Mucosa of stomach (tissue), 1 donor: ENCODE results near the gene BTLA.
"Not testable (repeated sequence)": the region's sequence is repeated elsewhere in the genome, so short reads cannot be mapped to it uniquely, and the experiment has no call there.

Source experiments
- H3K27me3 ChIP-seq: one replicate; pipeline ENCODE4 v1.7.0; 2013; ENCODE audit warnings: mild to moderate bottlenecking, low read length; ENCODE audit not compliant: control insufficient read depth, insufficient read depth
- H3K36me3 ChIP-seq: one replicate; pipeline ENCODE4 v1.7.0; 2013; ENCODE audit warnings: low read length; ENCODE audit not compliant: control insufficient read depth, insufficient read depth
- H3K4me1 ChIP-seq: one replicate; pipeline ENCODE4 v1.7.0; 2013; ENCODE audit warnings: mild to moderate bottlenecking, low read length; ENCODE audit not compliant: control insufficient read depth, insufficient read depth
- H3K4me3 ChIP-seq: one replicate; pipeline ENCODE4 v1.7.0; 2013; ENCODE audit warnings: low read length
- H3K9ac ChIP-seq: one replicate; pipeline ENCODE4 v1.7.0; 2013; ENCODE audit warnings: mild to moderate bottlenecking, low read length, moderate library complexity
- H3K9me3 ChIP-seq: one replicate; pipeline ENCODE4 v1.7.0; 2013; ENCODE audit warnings: mild to moderate bottlenecking, low read length, moderate library complexity; ENCODE audit not compliant: control insufficient read depth
- donor health status: Pancreatic carcinoma.

The BTLA gene

GRCh38 chr3:112508261-112508660 lies 9.0 kb upstream of the BTLA start:
- H3K4me3 ChIP-seq: no peak overlapping the region
- no peaks in the 10 kb centered on the region for H3K27me3 ChIP-seq
- no peaks in the 10 kb centered on the region for H3K36me3 ChIP-seq
- no peaks in the 10 kb centered on the region for H3K4me1 ChIP-seq
- H3K9ac ChIP-seq: no peak overlapping the region
- H3K9me3 ChIP-seq: no peaks in the 10 kb centered on the region

- Histone ChIP-seq H3K9ac (no peak overlapping the region), H3K36me3 (no peaks in the 10 kb centered on the region), H3K27me3 (no peaks in the 10 kb centered on the region), H3K4me3 (no peak overlapping the region), H3K9me3 (no peaks in the 10 kb centered on the region), H3K4me1 (no peaks in the 10 kb centered on the region)
These were observed 6.6 kb upstream of the BTLA start for GRCh38 chr3:112505907-112506306.

- no peaks in the 10 kb centered on the region for H3K36me3 ChIP-seq
- no peaks in the 10 kb centered on the region for H3K9me3 ChIP-seq
- no peaks in the 10 kb centered on the region for H3K4me1 ChIP-seq
- no peak overlapping the region for H3K9ac ChIP-seq
- no peak overlapping the region for H3K4me3 ChIP-seq
- no peaks in the 10 kb centered on the region for H3K27me3 ChIP-seq
These were observed 4.9 kb upstream of the BTLA start for GRCh38 chr3:112504123-112504522.

GRCh38 chr3:112503304-112503972 lies 4.2 kb upstream of the BTLA start:
- Histone ChIP-seq H3K4me1 (no peaks in the 10 kb centered on the region), H3K4me3 (no peak overlapping the region), H3K9ac (no peak overlapping the region)

DNA sequence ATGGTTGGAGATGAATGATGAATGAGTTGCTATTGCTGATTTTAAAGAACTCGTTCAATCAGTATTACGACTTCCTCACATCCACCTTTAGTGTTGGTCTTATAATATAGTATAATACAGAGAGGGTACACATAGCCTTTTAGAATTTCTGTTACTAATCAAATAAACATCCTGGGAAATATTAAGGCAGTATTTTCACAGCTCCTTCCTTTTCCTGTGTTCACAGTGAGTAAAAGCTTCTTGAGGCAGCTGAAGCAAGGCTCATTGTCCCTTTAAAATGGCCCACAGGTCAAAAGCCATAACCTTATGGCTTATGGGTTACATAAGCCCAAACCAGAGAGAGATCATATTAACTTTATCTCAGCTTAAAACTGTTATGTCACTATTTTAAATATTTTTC lies 1.3 kb upstream of the BTLA start:
- Histone ChIP-seq H3K4me3 (no peak overlapping the region), H3K9me3 (no peaks in the 10 kb centered on the region), H3K36me3 (no peaks in the 10 kb centered on the region), H3K27me3 (no peaks in the 10 kb centered on the region), H3K4me1 (no peaks in the 10 kb centered on the region), H3K9ac (no peak overlapping the region)

More at GRCh38 chr3:112503304-112503972, 4.2 kb upstream of the BTLA start:
- H3K9me3 ChIP-seq: no peaks in the 10 kb centered on the region
- no peaks in the 10 kb centered on the region for H3K36me3 ChIP-seq
- no peaks in the 10 kb centered on the region for H3K27me3 ChIP-seq

GRCh38 chr3:112497897-112498548 lies 1.2 kb downstream of the BTLA start:
- H3K36me3 ChIP-seq: no peaks in the 10 kb centered on the region
- H3K4me3 ChIP-seq: no peak overlapping the region
- no peaks in the 10 kb centered on the region for H3K4me1 ChIP-seq
- no peaks in the 10 kb centered on the region for H3K9me3 ChIP-seq
- no peaks in the 10 kb centered on the region for H3K27me3 ChIP-seq
- H3K9ac ChIP-seq: no peak overlapping the region

DNA sequence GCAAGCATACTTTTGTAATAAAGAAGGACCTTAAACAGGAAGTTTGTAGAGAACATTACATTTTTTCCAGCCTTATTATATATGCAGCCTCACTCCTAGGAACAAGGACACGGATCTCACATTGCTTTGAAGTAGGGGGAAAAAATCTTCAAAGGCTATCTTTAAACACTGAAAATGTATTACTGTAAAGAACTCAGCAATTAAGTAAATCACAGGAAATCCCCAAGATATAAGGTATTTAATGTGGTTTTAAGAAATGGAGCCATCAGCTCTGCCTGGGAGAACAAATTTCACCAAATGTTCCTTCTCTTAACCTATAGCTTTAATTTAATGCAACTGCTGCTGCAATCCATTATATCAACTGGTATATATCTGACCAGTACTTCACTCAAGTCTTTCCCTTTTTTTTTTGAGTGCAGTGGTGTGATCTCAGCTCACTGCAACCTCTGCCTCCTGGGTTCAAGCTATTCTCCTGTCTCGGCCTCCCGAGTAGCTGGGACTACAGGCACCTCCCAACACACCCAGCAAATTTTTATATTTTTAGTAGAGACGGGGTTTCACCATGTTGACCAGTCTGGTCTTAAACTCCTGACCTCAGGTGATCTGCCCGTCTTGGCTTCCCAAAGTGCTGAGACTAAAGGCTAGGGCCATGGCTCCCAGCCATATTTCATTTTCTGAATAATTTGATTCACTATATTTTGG lies 2.8 kb downstream of the BTLA start:
- H3K9ac ChIP-seq: no peak overlapping the region
- H3K4me1 ChIP-seq: no peaks in the 10 kb centered on the region
- H3K4me3 ChIP-seq: no peak overlapping the region
- H3K27me3 ChIP-seq: no peaks in the 10 kb centered on the region
- H3K9me3 ChIP-seq: no peaks in the 10 kb centered on the region
- no peaks in the 10 kb centered on the region for H3K36me3 ChIP-seq

DNA sequence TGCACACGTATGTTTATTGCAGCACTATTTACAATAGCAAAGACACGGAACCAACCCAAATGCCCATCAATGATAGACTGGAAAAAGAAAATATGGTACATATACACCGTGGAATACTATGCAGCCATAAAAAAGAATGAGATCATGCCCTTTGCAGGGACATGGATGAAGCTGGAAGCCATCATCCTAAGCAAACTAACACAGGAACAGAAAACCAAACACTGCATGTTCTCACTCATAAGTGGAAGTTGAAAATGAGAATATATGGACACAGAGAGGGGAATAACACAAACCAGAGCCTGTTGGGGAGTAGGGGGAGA lies 4.9 kb downstream of the BTLA start:
- not testable (repeated sequence) for H3K9ac ChIP-seq, H3K4me3 ChIP-seq, H3K9me3 ChIP-seq, H3K36me3 ChIP-seq, H3K27me3 ChIP-seq, H3K4me1 ChIP-seq

- H3K9ac ChIP-seq: no peak overlapping the region
- H3K4me3 ChIP-seq: no peak overlapping the region
- H3K27me3 ChIP-seq: no peaks in the 10 kb centered on the region
- no peaks in the 10 kb centered on the region for H3K36me3 ChIP-seq
- no peaks in the 10 kb centered on the region for H3K4me1 ChIP-seq
- H3K9me3 ChIP-seq: no peaks in the 10 kb centered on the region
These were observed 7.1 kb downstream of the BTLA start for GRCh38 chr3:112492124-112492523.

DNA sequence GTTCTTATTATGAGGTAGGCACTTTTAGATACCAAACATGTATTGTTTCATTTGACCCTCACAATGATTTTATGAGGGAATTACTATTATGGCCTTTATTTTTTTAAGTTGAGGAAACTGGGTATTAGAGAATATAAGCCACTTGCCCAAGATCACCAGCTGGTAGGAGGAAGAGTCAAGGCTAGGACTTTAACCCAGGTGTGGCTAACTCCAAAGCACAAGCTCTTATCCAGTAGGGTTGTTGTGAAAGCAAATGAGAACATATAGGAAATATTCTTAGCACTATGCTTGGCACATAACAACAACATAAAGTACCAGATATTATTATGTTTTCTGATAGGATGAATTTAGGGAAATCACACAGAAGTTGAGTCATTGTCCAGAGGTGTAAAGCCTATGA lies 7.9 kb downstream of the BTLA start:
- Histone ChIP-seq H3K9ac (no peak overlapping the region), H3K4me1 (no peaks in the 10 kb centered on the region), H3K36me3 (no peaks in the 10 kb centered on the region)

DNA sequence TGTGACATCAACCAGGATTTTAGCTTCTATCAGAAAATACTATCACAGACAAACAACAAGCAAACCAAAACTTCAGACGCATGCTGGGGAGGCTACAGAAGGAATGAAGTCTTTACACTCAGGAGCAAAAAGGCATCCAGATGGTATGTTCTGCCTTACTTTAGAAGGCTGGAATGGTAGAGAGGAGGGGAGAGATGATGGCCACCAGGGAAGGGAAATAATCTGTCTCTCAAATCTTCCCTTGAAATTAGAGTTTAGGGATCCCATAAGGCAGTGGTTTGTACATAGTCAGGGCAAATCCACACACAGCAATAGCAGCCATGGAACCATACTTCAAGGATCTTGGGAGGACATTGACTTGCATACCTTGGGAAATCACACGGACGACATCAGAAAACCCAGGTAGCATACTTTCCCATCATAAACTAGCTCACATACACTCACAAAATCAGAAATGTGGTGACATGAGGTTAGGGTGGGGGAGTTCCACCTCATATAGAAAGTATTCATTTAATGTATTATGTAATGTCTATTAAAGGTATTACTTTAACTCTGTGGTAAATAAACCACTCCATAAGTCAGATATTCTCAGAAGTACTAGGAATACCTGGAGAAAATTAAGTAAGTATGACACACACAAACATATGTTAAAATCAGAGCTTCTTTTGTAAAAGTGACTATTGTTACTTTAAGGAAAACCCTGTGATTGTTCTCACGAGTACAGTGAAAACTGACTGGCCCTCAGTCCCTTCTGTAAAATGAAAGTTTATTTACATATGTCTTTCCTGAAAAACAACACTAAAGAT lies 9.4 kb downstream of the BTLA start:
- H3K4me3 ChIP-seq: no peak overlapping the region
- no peaks in the 10 kb centered on the region for H3K4me1 ChIP-seq
- no peaks in the 10 kb centered on the region for H3K27me3 ChIP-seq
- H3K9me3 ChIP-seq: no peaks in the 10 kb centered on the region
- H3K9ac ChIP-seq: no peak overlapping the region
- H3K36me3 ChIP-seq: no peaks in the 10 kb centered on the region

More for the DNA sequence above, 7.9 kb downstream of the BTLA start:
- Histone ChIP-seq H3K9me3 (no peaks in the 10 kb centered on the region), H3K27me3 (no peaks in the 10 kb centered on the region), H3K4me3 (no peak overlapping the region)
